ENCODE data around the gene SOX18. TPM values are rescaled to one million over a fixed set of nuclear protein-coding genes. Genes with fewer than 3 reads are reported as not detected.
A peak's percentile ranks its signal among the peaks of the same experiment; 100 is the strongest.

The SOX18 gene
- total and polyA plus RNA-seq, 2 of the 13 experiments (the other 11 are each of a cell fraction or from before 2014, with no cell fraction given), result 1.6 to 1.9 TPM

DNA sequence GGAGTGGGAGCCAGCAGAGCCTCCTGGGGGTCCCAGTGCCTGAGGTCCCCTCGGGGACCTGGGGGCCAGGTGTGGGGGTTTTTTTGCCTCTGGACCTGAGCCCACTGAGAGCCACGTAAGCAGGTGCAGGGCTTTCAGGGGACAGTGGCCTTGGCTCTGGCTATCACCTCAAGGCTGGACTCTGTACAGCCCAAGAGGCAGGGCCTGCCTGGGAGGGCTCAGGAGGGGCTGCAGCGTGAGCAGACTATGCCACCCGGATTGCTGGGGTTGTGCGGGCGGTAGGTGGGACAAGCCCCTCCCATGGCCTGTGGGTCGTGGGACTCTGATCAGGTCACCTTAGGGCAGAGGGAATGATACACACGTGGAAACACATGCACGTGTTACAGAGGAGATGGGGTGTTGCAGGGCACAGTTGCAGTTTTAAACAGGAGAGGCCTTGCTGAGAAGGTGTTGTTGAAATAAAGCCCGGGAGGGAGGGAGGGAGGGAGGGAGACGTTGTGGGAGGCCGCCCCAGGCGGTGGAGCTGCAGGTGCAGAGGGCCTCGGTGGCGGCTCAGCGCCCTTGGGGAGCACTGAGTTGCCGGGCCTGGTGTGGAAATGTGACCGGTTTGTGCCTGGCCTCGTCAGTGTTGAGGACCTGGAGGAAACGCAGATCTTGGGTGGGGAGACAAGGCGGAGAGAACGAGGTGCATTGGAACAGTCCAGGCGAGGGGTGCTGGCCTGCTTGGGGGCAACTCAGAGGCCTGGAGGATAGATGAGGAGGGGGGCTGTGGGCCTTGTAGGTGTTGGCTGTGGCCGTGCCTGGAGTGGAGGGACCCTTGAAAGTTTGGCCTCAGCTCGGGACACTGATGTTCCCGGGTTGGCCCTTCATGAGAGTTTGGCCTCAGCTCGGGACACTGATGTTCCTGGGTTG is 15.9 kb upstream of the SOX18 start (continued):
- TF ChIP-seq, protein P1, sequence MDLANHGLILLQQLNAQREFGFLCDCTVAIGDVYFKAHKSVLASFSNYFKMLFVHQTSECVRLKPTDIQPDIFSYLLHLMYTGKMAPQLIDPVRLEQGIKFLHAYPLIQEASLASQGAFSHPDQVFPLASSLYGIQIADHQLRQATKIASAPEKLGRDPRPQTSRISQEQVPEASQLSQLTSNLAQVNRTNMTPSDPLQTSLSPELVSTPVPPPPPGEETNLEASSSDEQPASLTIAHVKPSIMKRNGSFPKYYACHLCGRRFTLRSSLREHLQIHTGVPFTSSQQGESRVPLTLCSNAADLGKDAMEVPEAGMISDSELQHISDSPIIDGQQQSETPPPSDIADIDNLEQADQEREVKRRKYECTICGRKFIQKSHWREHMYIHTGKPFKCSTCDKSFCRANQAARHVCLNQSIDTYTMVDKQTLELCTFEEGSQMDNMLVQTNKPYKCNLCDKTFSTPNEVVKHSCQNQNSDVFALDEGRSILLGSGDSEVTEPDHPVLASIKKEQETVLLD (CRISPR knock-in tag; IDR thresholded peaks at IDR 0.05; ENCODE audit: low read depth), result 0 out of 2 replicates have a peak, but pooled peaks have one; percentile 52
- TF ChIP-seq ZNF589 (CRISPR knock-in tag; conservative IDR thresholded peaks at IDR 0.05), result 0 out of 2 replicates have a peak, but pooled peaks have one; percentile 56
- TF ChIP-seq, protein P2, sequence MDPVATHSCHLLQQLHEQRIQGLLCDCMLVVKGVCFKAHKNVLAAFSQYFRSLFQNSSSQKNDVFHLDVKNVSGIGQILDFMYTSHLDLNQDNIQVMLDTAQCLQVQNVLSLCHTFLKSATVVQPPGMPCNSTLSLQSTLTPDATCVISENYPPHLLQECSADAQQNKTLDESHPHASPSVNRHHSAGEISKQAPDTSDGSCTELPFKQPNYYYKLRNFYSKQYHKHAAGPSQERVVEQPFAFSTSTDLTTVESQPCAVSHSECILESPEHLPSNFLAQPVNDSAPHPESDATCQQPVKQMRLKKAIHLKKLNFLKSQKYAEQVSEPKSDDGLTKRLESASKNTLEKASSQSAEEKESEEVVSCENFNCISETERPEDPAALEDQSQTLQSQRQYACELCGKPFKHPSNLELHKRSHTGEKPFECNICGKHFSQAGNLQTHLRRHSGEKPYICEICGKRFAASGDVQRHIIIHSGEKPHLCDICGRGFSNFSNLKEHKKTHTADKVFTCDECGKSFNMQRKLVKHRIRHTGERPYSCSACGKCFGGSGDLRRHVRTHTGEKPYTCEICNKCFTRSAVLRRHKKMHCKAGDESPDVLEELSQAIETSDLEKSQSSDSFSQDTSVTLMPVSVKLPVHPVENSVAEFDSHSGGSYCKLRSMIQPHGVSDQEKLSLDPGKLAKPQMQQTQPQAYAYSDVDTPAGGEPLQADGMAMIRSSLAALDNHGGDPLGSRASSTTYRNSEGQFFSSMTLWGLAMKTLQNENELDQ (CRISPR knock-in tag; IDR thresholded peaks at IDR 0.05; ENCODE audit: borderline replicate concordance), result no peak
- peak; percentile 66; the same call in 1 of the 2 replicates for TF ChIP-seq ARID4A (CRISPR knock-in tag; IDR thresholded peaks at IDR 0.05; ENCODE audit: borderline replicate concordance)
- peak; percentile 83 for TF ChIP-seq ZSCAN25 (CRISPR knock-in tag; IDR thresholded peaks at IDR 0.05)
- no peak for TF ChIP-seq ZBTB46 (CRISPR knock-in tag; IDR thresholded peaks at IDR 0.05; ENCODE audit: borderline replicate concordance)
- no peak; the same call in 1 of the 2 replicates for TF ChIP-seq ZNF234 (CRISPR knock-in tag; conservative IDR thresholded peaks at IDR 0.05)
- TF ChIP-seq, protein P3, sequence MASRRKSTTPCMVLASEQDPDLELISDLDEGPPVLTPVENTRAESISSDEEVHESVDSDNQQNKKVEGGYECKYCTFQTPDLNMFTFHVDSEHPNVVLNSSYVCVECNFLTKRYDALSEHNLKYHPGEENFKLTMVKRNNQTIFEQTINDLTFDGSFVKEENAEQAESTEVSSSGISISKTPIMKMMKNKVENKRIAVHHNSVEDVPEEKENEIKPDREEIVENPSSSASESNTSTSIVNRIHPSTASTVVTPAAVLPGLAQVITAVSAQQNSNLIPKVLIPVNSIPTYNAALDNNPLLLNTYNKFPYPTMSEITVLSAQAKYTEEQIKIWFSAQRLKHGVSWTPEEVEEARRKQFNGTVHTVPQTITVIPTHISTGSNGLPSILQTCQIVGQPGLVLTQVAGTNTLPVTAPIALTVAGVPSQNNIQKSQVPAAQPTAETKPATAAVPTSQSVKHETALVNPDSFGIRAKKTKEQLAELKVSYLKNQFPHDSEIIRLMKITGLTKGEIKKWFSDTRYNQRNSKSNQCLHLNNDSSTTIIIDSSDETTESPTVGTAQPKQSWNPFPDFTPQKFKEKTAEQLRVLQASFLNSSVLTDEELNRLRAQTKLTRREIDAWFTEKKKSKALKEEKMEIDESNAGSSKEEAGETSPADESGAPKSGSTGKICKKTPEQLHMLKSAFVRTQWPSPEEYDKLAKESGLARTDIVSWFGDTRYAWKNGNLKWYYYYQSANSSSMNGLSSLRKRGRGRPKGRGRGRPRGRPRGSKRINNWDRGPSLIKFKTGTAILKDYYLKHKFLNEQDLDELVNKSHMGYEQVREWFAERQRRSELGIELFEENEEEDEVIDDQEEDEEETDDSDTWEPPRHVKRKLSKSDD (CRISPR knock-in tag; IDR thresholded peaks at IDR 0.05; ENCODE audit: low read depth), result no peak; the same call in 1 of the 2 replicates
- TF ChIP-seq ZKSCAN5 (CRISPR knock-in tag; IDR thresholded peaks at IDR 0.05), result peak; percentile 59; the same call in 1 of the 2 replicates
- TF ChIP-seq ZNF317 (CRISPR knock-in tag; IDR thresholded peaks at IDR 0.05), result no peak; the same call in 1 of the 2 replicates
- peak; percentile 98 for TF ChIP-seq ZBTB7A (CRISPR knock-in tag; IDR thresholded peaks at IDR 0.05)
- TF ChIP-seq SOX5 (CRISPR knock-in tag; IDR thresholded peaks at IDR 0.05; ENCODE audit: borderline replicate concordance), result peak; percentile 24; the same call in 1 of the 2 replicates
- no peak for TF ChIP-seq HDAC6 (IDR thresholded peaks at IDR 0.05; ENCODE audit: low read depth, low read length)
- TF ChIP-seq KDM2A (CRISPR knock-in tag; IDR thresholded peaks at IDR 0.05; ENCODE audit: borderline replicate concordance, low read depth), result peak; percentile 67; the same call in 1 of the 2 replicates

Measured in HepG2 (cell line).